CD14-positive monocyte (primary cell): ENCODE measurements around the gene PPFIA4. TPM values are rescaled to one million over a fixed set of nuclear protein-coding genes. Genes with fewer than 3 reads are reported as not detected.

Source experiments
- DNase-seq, 3 donors: peaks; one replicate each; pipeline ENCODE4 v3.0.0-alpha.2; 2011 to 2022
- H2AFZ ChIP-seq: 2 replicates; pipeline ENCODE4 v1.6.0; 2012; ENCODE audit warnings: mild to moderate bottlenecking, low read depth, low read length, inconsistent platforms; ENCODE audit not compliant: insufficient read depth, poor library complexity, severe bottlenecking
- H3K27ac ChIP-seq, 2 donors: 1 replicate in 1 of 2; 2 replicates in 1 of 2; pipeline ENCODE4 v1.5.1; 2012 to 2013; ENCODE audit warnings: low read length in 2 of 2, control low read depth in 1 of 2, inconsistent platforms in 1 of 2, low read depth in 1 of 2, mild to moderate bottlenecking in 1 of 2
- H3K27me3 ChIP-seq, 2 donors: one replicate each; pipeline versions ENCODE4 v1.6.0 to v1.6.1; 2011 to 2013; ENCODE audit warnings: low read length in 2 of 2; ENCODE audit not compliant: control insufficient read depth in 2 of 2, insufficient read depth in 2 of 2
- H3K36me3 ChIP-seq, 2 donors: replicated peaks in 1 of 2; 1 replicate in 1 of 2; 2 replicates in 1 of 2; pipeline versions ENCODE4 v1.5.1 to v1.6.1; 2012 to 2013; ENCODE audit warnings: low read length in 2 of 2, control low read depth in 1 of 2, inconsistent platforms in 1 of 2, mild to moderate bottlenecking in 1 of 2; ENCODE audit not compliant: insufficient read depth in 2 of 2, control insufficient read depth in 1 of 2
- H3K4me1 ChIP-seq, 2 donors: 1 replicate in 1 of 2; 2 replicates in 1 of 2; pipeline versions ENCODE4 v1.5.1 to v1.6.1; 2012 to 2013; ENCODE audit warnings: low read length in 2 of 2, control low read depth in 1 of 2, inconsistent platforms in 1 of 2, mild to moderate bottlenecking in 1 of 2, moderate library complexity in 1 of 2; ENCODE audit not compliant: insufficient read depth in 2 of 2, control insufficient read depth in 1 of 2
- H3K4me2 ChIP-seq: replicated peaks from 2 replicates; pipeline ENCODE3; 2012; ENCODE audit warnings: low read length, moderate library complexity, mild to moderate bottlenecking; ENCODE audit not compliant: poor library complexity, severe bottlenecking; ENCODE audit errors: extremely low read depth
- H3K4me3 ChIP-seq, 3 experiments: fragments of 200-600 bp in 1 of 3; sonication (generic) in 1 of 3; replicated peaks in 1 of 3; 1 replicate in 2 of 3; 2 replicates in 1 of 3; pipeline ENCODE4 v1.5.1; 2011 to 2013; ENCODE audit warnings: low read length in 3 of 3, mild to moderate bottlenecking in 3 of 3, control low read depth in 2 of 3, low read depth in 2 of 3, inconsistent platforms in 1 of 3, moderate library complexity in 1 of 3
- H3K79me2 ChIP-seq: 2 replicates; pipeline ENCODE4 v1.6.0; 2012; ENCODE audit warnings: mild to moderate bottlenecking, control low read depth, inconsistent platforms, low read length, moderate library complexity; ENCODE audit not compliant: insufficient read depth
- H3K9ac ChIP-seq: 2 replicates; pipeline ENCODE4 v1.6.0; 2017; ENCODE audit warnings: low read length, mild to moderate bottlenecking; ENCODE audit not compliant: insufficient read depth, poor library complexity, severe bottlenecking
- H3K9me3 ChIP-seq, 2 donors: replicated peaks in 1 of 2; 1 replicate in 1 of 2; 2 replicates in 1 of 2; pipeline versions ENCODE4 v1.5.1 to v1.6.1; 2012 to 2013; ENCODE audit warnings: low read length in 2 of 2, control low read depth in 1 of 2; ENCODE audit not compliant: control insufficient read depth in 1 of 2, insufficient read depth in 1 of 2
- H4K20me1 ChIP-seq: 2 replicates; pipeline ENCODE4 v1.6.0; 2012; ENCODE audit warnings: mild to moderate bottlenecking, low read length, control low read depth, moderate library complexity; ENCODE audit not compliant: insufficient read depth
- H3K27ac Mint-ChIP-seq, 7 donors: one replicate each; pipeline ENCODE4 v1.8.0; 2020; ENCODE audit warnings: mild to moderate bottlenecking in 7 of 7, mixed read lengths in 7 of 7, moderate library complexity in 6 of 7, inconsistent platforms in 2 of 7
- H3K27me3 Mint-ChIP-seq, 3 donors: one replicate each; pipeline ENCODE4 v1.8.0; 2021 to 2022; ENCODE audit warnings: low read depth in 3 of 3, mild to moderate bottlenecking in 3 of 3, mixed read lengths in 3 of 3, moderate library complexity in 3 of 3, inconsistent platforms in 1 of 3
- H3K36me3 Mint-ChIP-seq, 2 donors: one replicate each; pipeline ENCODE4 v1.8.0; 2020; ENCODE audit warnings: mixed read lengths in 2 of 2, inconsistent platforms in 1 of 2, mild to moderate bottlenecking in 1 of 2
- H3K4me1 Mint-ChIP-seq: one replicate; pipeline ENCODE4 v1.8.0; 2020; ENCODE audit warnings: mild to moderate bottlenecking, mixed read lengths
- H3K4me3 Mint-ChIP-seq, 2 donors: one replicate each; pipeline ENCODE4 v1.8.0; 2020; ENCODE audit warnings: mild to moderate bottlenecking in 2 of 2, mixed read lengths in 2 of 2, moderate library complexity in 1 of 2
- H3K9me3 Mint-ChIP-seq, 7 donors: one replicate each; pipeline ENCODE4 v1.8.0; 2020 to 2022; ENCODE audit warnings: mixed read lengths in 7 of 7, mild to moderate bottlenecking in 6 of 7, moderate library complexity in 6 of 7, inconsistent platforms in 2 of 7
- WGBS: methylation state at CpG from one replicate; pipeline ENCODE4 v1.1.5; 2013; ENCODE audit warnings: missing lambda C conversion rate; ENCODE audit not compliant: insufficient coverage; 5-methylcytosine and 5-hydroxymethylcytosine counted together
- intact Hi-C, 2 donors: fragments of 100-400 bp; cut with micrococcal nuclease; formaldehyde crosslinking; loops; one replicate each; pipeline versions ENCODE4 v1.15.0 to v1.15.1; 2023
- polyA plus RNA-seq, 3 donors: library from polyadenylated mRNA; depleted of rRNA in 1 of 3; unstranded in 2 of 3; stranded (reverse) in 1 of 3; fragments of 300-500 nt in 2 of 3; fragments of >200 nt in 1 of 3; fragmentation: Illumina TruSeq in 2 of 3; gene quantifications; 1 replicate in 2 of 3; 2 replicates in 1 of 3; pipeline ENCODE4 v1.2.3, GENCODE V29; 2012 to 2021
- TF ChIP-seq, protein P1 (sequence below): fragments of 200-600 bp; IDR thresholded peaks from one replicate; pipeline ENCODE4 v1.8.0; 2022; ENCODE audit warnings: antibody characterized with exemption, mild to moderate bottlenecking

Gene PPFIA4
- polyA plus RNA-seq, 3 donors = 0.52 to 1.0 (median 0.97) TPM

DNA sequence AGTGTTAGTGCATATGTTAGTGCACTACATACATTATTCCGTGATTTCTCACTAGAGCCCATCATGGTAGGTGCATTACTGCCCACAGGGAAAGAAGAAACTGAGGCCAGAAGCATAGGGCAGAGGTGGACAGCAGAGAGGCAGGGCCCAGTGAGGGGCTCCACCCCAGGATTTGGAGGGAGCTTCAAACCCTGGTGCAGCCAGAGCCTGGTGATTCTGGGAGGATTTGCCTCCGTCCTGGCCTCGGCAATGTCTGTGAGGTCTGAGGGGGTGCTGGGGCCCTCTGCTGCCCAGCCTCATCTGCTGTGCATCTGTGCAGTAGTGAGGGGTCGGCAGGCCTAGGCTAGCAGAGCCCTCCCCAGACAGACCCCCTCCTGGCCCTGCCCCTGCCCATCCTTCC, 22.8 kb downstream of the PPFIA4 start:
- H3K79me2 ChIP-seq = no peaks in the 10 kb centered on the region
- H3K36me3 Mint-ChIP-seq = no peaks in the 10 kb centered on the region

DNA sequence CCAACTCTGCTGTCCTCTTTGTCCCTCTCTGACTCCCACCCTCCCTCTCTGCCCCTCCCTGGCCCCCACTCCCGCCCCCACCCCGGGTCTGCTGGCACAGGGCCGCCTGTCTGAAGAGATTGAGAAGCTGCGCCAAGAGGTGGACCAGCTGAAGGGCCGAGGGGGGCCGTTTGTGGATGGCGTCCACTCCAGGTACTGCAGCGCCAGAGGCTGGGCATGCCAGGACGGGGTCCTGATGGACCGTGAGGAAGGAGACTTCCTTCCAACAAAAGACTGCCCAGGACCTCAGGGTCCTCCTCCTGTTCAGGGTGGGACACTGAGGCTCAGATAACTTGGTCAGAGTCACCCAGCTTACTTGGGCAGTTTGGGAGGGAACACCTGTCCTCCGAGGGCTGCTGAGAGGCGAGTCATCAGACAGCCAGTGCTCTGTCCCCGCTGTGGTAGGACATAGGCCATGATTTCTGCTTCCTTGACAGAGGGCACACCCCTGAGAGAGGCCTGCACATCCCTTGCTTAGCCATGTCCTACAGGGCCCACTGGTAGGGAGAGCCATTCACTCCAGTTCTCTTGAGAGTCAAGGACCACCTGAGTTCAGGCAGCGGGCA, 23.4 kb downstream of the PPFIA4 start:
- no peak overlapping the region for H3K27ac ChIP-seq
- no peaks in the 10 kb centered on the region for H3K27me3 ChIP-seq
- Mint-ChIP-seq H3K9me3 (peaks cover 0 to 3% (median 0%) of the 10 kb centered on the region in 7 donors), H3K4me3 (no peak overlapping the region), H3K36me3 (no peaks in the 10 kb centered on the region), H3K27ac (peak overlapping the region in 1 of 7 donors; percentile 74), H3K27me3 (peaks cover 6 to 18% (median 12%) of the 10 kb centered on the region in 3 donors), H3K4me1 (peaks cover 18% of the 10 kb centered on the region)
- intact Hi-C loops = loop anchor here in 1 of 2 donors (10.0 kb wide), 1 partner anchor 75 kb away; the partner anchor contains the start of gene ADORA1
- WGBS = 94% methylated on average over 11 of the region's 14 CpGs
- H3K36me3 ChIP-seq = no peaks in the 10 kb centered on the region
- H3K4me2 ChIP-seq = no peak overlapping the region
- no peak overlapping the region for H3K4me3 ChIP-seq
- no peaks in the 10 kb centered on the region for H3K79me2 ChIP-seq
- H3K9me3 ChIP-seq = no peaks in the 10 kb centered on the region
- DNase-seq = no peak
- TF ChIP-seq, protein P1, sequence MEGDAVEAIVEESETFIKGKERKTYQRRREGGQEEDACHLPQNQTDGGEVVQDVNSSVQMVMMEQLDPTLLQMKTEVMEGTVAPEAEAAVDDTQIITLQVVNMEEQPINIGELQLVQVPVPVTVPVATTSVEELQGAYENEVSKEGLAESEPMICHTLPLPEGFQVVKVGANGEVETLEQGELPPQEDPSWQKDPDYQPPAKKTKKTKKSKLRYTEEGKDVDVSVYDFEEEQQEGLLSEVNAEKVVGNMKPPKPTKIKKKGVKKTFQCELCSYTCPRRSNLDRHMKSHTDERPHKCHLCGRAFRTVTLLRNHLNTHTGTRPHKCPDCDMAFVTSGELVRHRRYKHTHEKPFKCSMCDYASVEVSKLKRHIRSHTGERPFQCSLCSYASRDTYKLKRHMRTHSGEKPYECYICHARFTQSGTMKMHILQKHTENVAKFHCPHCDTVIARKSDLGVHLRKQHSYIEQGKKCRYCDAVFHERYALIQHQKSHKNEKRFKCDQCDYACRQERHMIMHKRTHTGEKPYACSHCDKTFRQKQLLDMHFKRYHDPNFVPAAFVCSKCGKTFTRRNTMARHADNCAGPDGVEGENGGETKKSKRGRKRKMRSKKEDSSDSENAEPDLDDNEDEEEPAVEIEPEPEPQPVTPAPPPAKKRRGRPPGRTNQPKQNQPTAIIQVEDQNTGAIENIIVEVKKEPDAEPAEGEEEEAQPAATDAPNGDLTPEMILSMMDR = no peak
- H4K20me1 ChIP-seq = no peaks in the 10 kb centered on the region
- H3K9ac ChIP-seq = no peak overlapping the region
- H3K4me1 ChIP-seq = peaks cover 7 to 8% of the 10 kb centered on the region in 2 donors
- no peak overlapping the region for H2AFZ ChIP-seq

More for the DNA sequence above, 22.8 kb downstream of the PPFIA4 start:
- H3K9me3 ChIP-seq = no peaks in the 10 kb centered on the region
- Mint-ChIP-seq H3K4me3 (no peak overlapping the region), H3K4me1 (peaks cover 18% of the 10 kb centered on the region), H3K27ac (no peak overlapping the region), H3K9me3 (peaks cover 0 to 3% (median 0%) of the 10 kb centered on the region in 7 donors), H3K27me3 (peaks cover 6 to 20% (median 14%) of the 10 kb centered on the region in 3 donors)
- no peak overlapping the region for H3K4me3 ChIP-seq
- H3K9ac ChIP-seq = no peak overlapping the region
- no peak overlapping the region for H3K4me2 ChIP-seq
- no peaks in the 10 kb centered on the region for H4K20me1 ChIP-seq
- H3K27me3 ChIP-seq = no peaks in the 10 kb centered on the region
- intact Hi-C loops = loop anchor here in 1 of 2 donors (10.0 kb wide), 1 partner anchor 76 kb away; the partner anchor contains the start of gene ADORA1
- H3K27ac ChIP-seq = no peak overlapping the region
- H3K36me3 ChIP-seq = no peaks in the 10 kb centered on the region
- peaks cover 7 to 8% of the 10 kb centered on the region in 2 donors for H3K4me1 ChIP-seq
- TF ChIP-seq, protein P1 = no peak
- DNase-seq = no peak
- 100% methylated on average over 4 of the region's 4 CpGs for WGBS
- no peak overlapping the region for H2AFZ ChIP-seq
